Karpas-422 (cell line): ENCODE measurements around the gene P2RY6. TPM values are rescaled to one million over a fixed set of nuclear protein-coding genes. Genes with fewer than 3 reads are reported as not detected.
A peak's percentile ranks its signal among the peaks of the same experiment; 100 is the strongest.

Experiments
- DNase-seq: peaks from one replicate; pipeline ENCODE4 v3.0.0-alpha.2; 2015
- H2AFZ ChIP-seq: fragments of 200-600 bp; sonication (generic); 2 replicates; pipeline ENCODE4 v1.6.1; 2014; ENCODE audit warnings: antibody characterized with exemption, low read length, mixed read lengths
- H3K27ac ChIP-seq: fragments of 200-600 bp; sonication (generic); 2 replicates; pipeline ENCODE4 v1.5.1; 2014; ENCODE audit warnings: mild to moderate bottlenecking, low read length, moderate library complexity
- H3K27me3 ChIP-seq: fragments of 200-600 bp; sonication (generic); 2 replicates; pipeline ENCODE4 v1.6.1; 2014; ENCODE audit warnings: low read length, mixed read lengths
- H3K36me3 ChIP-seq: fragments of 200-600 bp; sonication (generic); 2 replicates; pipeline ENCODE4 v1.6.1; 2014; ENCODE audit warnings: low read length, mixed read lengths; ENCODE audit not compliant: insufficient read depth
- H3K4me1 ChIP-seq: fragments of 200-600 bp; sonication (generic); 2 replicates; pipeline ENCODE4 v1.6.1; 2014; ENCODE audit warnings: mild to moderate bottlenecking, low read length, mixed read lengths
- H3K4me2 ChIP-seq: fragments of 200-600 bp; sonication (generic); 2 replicates; pipeline ENCODE4 v1.6.1; 2014; ENCODE audit warnings: low read length, low read depth, mild to moderate bottlenecking; ENCODE audit not compliant: poor library complexity, severe bottlenecking
- H3K4me3 ChIP-seq: fragments of 200-600 bp; sonication (generic); 2 replicates; pipeline ENCODE4 v1.5.1; 2014; ENCODE audit warnings: mild to moderate bottlenecking, antibody characterized with exemption, low read length, mixed read lengths
- H3K79me2 ChIP-seq: fragments of 200-600 bp; sonication (generic); 2 replicates; pipeline ENCODE4 v1.6.1; 2014; ENCODE audit warnings: mild to moderate bottlenecking, low read length, mixed read lengths
- H3K9ac ChIP-seq: fragments of 200-600 bp; sonication (generic); 2 replicates; pipeline ENCODE4 v1.6.0; 2014; ENCODE audit warnings: low read length
- H3K9me2 ChIP-seq: fragments of 200-600 bp; sonication (generic), shearing (Covaris generic); replicated peaks from 2 replicates; pipeline ENCODE4 v1.6.0; 2014; ENCODE audit warnings: mild to moderate bottlenecking, low read length, moderate library complexity; ENCODE audit not compliant: insufficient read depth
- H3K9me3 ChIP-seq: fragments of 300-700, 200-600 bp; sonication (generic); 2 replicates; pipeline ENCODE4 v1.6.1; 2014; ENCODE audit warnings: low read length, mixed read lengths
- H4K20me1 ChIP-seq: fragments of 200-600 bp; sonication (generic); 2 replicates; pipeline ENCODE4 v1.6.1; 2014; ENCODE audit warnings: mild to moderate bottlenecking, antibody characterized with exemption, low read length, low read depth; ENCODE audit not compliant: insufficient read depth
- total RNA-seq: library from RNA; depleted of rRNA; stranded (reverse); fragments of >200 nt; shearing (Covaris generic); gene quantifications from 2 replicates; pipeline ENCODE4 v1.2.3, GENCODE V29; 2014; ENCODE audit warnings: low replicate concordance

The P2RY6 gene
- total RNA-seq, 1 experiment from 2014 or later: not detected

GRCh38 chr11:73249853-73250783, 22.0 kb upstream of the P2RY6 start:
- no peak overlapping the region for H3K4me2 ChIP-seq
- no peaks in the 10 kb centered on the region for H3K9me2 ChIP-seq
- no peaks in the 10 kb centered on the region for H3K36me3 ChIP-seq
- no peaks in the 10 kb centered on the region for H3K4me1 ChIP-seq
- no peaks in the 10 kb centered on the region for H3K9me3 ChIP-seq
- DNase-seq: no peak
- no peak overlapping the region for H3K4me3 ChIP-seq
- H3K27ac ChIP-seq: no peak overlapping the region
- H3K9ac ChIP-seq: no peak overlapping the region
- H3K79me2 ChIP-seq: no peaks in the 10 kb centered on the region
- H3K27me3 ChIP-seq: no peaks in the 10 kb centered on the region
- H2AFZ ChIP-seq: no peak overlapping the region
- no peaks in the 10 kb centered on the region for H4K20me1 ChIP-seq

GRCh38 chr11:73252577-73253191, 19.5 kb upstream of the P2RY6 start:
- H2AFZ ChIP-seq: no peak overlapping the region
- no peak overlapping the region for H3K27ac ChIP-seq

GRCh38 chr11:73257342-73258103, 14.6 kb upstream of the P2RY6 start:
- H2AFZ ChIP-seq: no peak overlapping the region
- H3K9ac ChIP-seq: no peak overlapping the region
- H3K4me2 ChIP-seq: no peak overlapping the region

More at GRCh38 chr11:73252577-73253191, 19.5 kb upstream of the P2RY6 start:
- no peak overlapping the region for H3K9ac ChIP-seq
- H3K27me3 ChIP-seq: no peaks in the 10 kb centered on the region
- no peaks in the 10 kb centered on the region for H3K79me2 ChIP-seq
- no peaks in the 10 kb centered on the region for H3K9me3 ChIP-seq
- H3K9me2 ChIP-seq: no peaks in the 10 kb centered on the region
- no peak overlapping the region for H3K4me2 ChIP-seq
- no peak overlapping the region for H3K4me3 ChIP-seq
- H3K36me3 ChIP-seq: no peaks in the 10 kb centered on the region
- peak; percentile 60 for DNase-seq
- H4K20me1 ChIP-seq: no peaks in the 10 kb centered on the region
- no peaks in the 10 kb centered on the region for H3K4me1 ChIP-seq

GRCh38 chr11:73258104-73259035, 13.8 kb upstream of the P2RY6 start:
- H3K4me3 ChIP-seq: no peak overlapping the region
- H3K9me3 ChIP-seq: no peaks in the 10 kb centered on the region
- H3K27me3 ChIP-seq: no peaks in the 10 kb centered on the region
- no peak overlapping the region for H3K27ac ChIP-seq
- DNase-seq: no peak
- H2AFZ ChIP-seq: no peak overlapping the region
- H3K4me2 ChIP-seq: no peak overlapping the region
- H4K20me1 ChIP-seq: no peaks in the 10 kb centered on the region
- no peaks in the 10 kb centered on the region for H3K4me1 ChIP-seq
- H3K9ac ChIP-seq: no peak overlapping the region
- no peaks in the 10 kb centered on the region for H3K36me3 ChIP-seq
- H3K79me2 ChIP-seq: no peaks in the 10 kb centered on the region
- H3K9me2 ChIP-seq: no peaks in the 10 kb centered on the region

More at GRCh38 chr11:73257342-73258103, 14.6 kb upstream of the P2RY6 start:
- no peaks in the 10 kb centered on the region for H3K9me2 ChIP-seq
- no peak overlapping the region for H3K27ac ChIP-seq
- DNase-seq: no peak
- no peak overlapping the region for H3K4me3 ChIP-seq
- no peaks in the 10 kb centered on the region for H3K27me3 ChIP-seq
- H3K9me3 ChIP-seq: no peaks in the 10 kb centered on the region
- no peaks in the 10 kb centered on the region for H3K36me3 ChIP-seq
- no peaks in the 10 kb centered on the region for H3K79me2 ChIP-seq
- H3K4me1 ChIP-seq: no peaks in the 10 kb centered on the region
- H4K20me1 ChIP-seq: no peaks in the 10 kb centered on the region

- Histone ChIP-seq H3K79me2 (no peaks in the 10 kb centered on the region), H3K36me3 (no peaks in the 10 kb centered on the region), H3K9me2 (no peaks in the 10 kb centered on the region), H3K9me3 (no peaks in the 10 kb centered on the region), H2AFZ (no peak overlapping the region), H3K9ac (no peak overlapping the region), H3K4me1 (no peaks in the 10 kb centered on the region), H3K4me2 (no peak overlapping the region), H3K4me3 (no peak overlapping the region), H3K27ac (no peak overlapping the region), H4K20me1 (no peaks in the 10 kb centered on the region), H3K27me3 (no peaks in the 10 kb centered on the region)
- DNase-seq: no peak
Measured at GRCh38 chr11:73259406-73260126, 12.6 kb upstream of the P2RY6 start.

GRCh38 chr11:73260127-73260457, 12.0 kb upstream of the P2RY6 start:
- Histone ChIP-seq H3K4me2 (no peak overlapping the region), H3K27ac (no peak overlapping the region)
- DNase-seq: no peak

GRCh38 chr11:73262851-73263495, 9.2 kb upstream of the P2RY6 start:
- DNase-seq: no peak
- Histone ChIP-seq H4K20me1 (no peaks in the 10 kb centered on the region), H3K27me3 (no peaks in the 10 kb centered on the region), H3K4me3 (no peak overlapping the region), H3K27ac (no peak overlapping the region), H3K9ac (no peak overlapping the region), H3K79me2 (no peaks in the 10 kb centered on the region), H3K36me3 (no peaks in the 10 kb centered on the region), H3K4me1 (no peaks in the 10 kb centered on the region), H3K9me2 (no peaks in the 10 kb centered on the region), H3K4me2 (no peak overlapping the region), H3K9me3 (no peaks in the 10 kb centered on the region), H2AFZ (no peak overlapping the region)

More at GRCh38 chr11:73260127-73260457, 12.0 kb upstream of the P2RY6 start:
- Histone ChIP-seq H3K9me2 (no peaks in the 10 kb centered on the region), H3K79me2 (no peaks in the 10 kb centered on the region), H2AFZ (no peak overlapping the region), H3K27me3 (no peaks in the 10 kb centered on the region), H3K9me3 (no peaks in the 10 kb centered on the region), H4K20me1 (no peaks in the 10 kb centered on the region), H3K9ac (no peak overlapping the region), H3K4me1 (no peaks in the 10 kb centered on the region), H3K4me3 (no peak overlapping the region), H3K36me3 (no peaks in the 10 kb centered on the region)
